ENCODE results near the gene KLHL12. TPM values are rescaled to one million over a fixed set of nuclear protein-coding genes. Genes with fewer than 3 reads are reported as not detected.

KLHL12 gene
- total and polyA plus RNA-seq, 10 of the 15 experiments (the other 5 are each of a cell fraction or from before 2014, with no cell fraction given): 16.0 to 53.8 (median 30.3) TPM

DNA sequence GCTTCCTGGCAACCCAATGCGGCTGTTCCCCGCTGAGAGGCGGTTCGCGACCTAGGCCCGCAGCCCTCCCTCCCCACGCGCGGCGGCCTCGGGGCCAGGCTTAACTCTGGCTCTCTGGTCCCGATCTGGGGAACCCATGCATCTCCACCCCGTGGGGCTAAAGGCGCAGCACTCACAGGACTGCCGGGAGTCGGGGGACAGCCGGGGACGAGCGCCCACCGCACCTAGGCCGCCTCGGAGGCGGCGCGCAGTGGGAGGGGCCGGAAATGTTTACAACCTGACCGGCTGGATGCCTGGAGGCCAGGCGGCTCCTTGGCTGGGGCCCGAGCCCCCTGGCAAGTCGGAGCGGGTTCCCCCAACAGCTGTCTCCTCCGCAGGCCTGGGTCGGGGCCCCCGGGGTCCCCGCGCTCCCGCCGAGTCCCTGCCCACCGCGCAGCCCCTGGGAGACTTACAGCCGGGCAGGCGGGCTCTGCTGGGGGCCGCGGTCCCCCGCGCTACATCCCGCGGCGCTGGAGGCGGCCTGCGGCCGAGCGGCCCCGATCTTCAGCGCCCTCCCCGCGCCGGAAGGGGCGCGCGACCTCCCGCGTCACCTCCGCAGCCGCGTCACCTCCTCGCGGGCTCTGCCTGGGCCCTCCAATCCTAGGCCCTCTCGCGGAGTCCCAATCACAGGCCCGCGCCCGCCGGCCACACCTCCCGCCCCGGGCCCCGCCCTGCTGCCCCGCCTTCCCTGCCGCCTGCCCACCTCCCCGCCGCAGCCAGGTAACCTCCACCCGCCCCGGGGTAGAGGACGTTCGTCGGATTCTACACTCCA, 30.9 kb upstream of the KLHL12 start, which contains the start of gene ADIPOR1 (continued):
- TF ChIP-seq, protein P1, sequence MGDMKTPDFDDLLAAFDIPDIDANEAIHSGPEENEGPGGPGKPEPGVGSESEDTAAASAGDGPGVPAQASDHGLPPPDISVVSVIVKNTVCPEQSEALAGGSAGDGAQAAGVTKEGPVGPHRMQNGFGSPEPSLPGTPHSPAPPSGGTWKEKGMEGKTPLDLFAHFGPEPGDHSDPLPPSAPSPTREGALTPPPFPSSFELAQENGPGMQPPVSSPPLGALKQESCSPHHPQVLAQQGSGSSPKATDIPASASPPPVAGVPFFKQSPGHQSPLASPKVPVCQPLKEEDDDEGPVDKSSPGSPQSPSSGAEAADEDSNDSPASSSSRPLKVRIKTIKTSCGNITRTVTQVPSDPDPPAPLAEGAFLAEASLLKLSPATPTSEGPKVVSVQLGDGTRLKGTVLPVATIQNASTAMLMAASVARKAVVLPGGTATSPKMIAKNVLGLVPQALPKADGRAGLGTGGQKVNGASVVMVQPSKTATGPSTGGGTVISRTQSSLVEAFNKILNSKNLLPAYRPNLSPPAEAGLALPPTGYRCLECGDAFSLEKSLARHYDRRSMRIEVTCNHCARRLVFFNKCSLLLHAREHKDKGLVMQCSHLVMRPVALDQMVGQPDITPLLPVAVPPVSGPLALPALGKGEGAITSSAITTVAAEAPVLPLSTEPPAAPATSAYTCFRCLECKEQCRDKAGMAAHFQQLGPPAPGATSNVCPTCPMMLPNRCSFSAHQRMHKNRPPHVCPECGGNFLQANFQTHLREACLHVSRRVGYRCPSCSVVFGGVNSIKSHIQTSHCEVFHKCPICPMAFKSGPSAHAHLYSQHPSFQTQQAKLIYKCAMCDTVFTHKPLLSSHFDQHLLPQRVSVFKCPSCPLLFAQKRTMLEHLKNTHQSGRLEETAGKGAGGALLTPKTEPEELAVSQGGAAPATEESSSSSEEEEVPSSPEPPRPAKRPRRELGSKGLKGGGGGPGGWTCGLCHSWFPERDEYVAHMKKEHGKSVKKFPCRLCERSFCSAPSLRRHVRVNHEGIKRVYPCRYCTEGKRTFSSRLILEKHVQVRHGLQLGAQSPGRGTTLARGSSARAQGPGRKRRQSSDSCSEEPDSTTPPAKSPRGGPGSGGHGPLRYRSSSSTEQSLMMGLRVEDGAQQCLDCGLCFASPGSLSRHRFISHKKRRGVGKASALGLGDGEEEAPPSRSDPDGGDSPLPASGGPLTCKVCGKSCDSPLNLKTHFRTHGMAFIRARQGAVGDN (IDR thresholded peaks at IDR 0.05): peak; percentile 66
- TF ChIP-seq POU2F2 (IDR thresholded peaks at IDR 0.05; ENCODE audit: borderline replicate concordance, low read depth, low read length): peak; percentile 57; the same call in 1 of the 3 replicates
- TF ChIP-seq, protein P2, sequence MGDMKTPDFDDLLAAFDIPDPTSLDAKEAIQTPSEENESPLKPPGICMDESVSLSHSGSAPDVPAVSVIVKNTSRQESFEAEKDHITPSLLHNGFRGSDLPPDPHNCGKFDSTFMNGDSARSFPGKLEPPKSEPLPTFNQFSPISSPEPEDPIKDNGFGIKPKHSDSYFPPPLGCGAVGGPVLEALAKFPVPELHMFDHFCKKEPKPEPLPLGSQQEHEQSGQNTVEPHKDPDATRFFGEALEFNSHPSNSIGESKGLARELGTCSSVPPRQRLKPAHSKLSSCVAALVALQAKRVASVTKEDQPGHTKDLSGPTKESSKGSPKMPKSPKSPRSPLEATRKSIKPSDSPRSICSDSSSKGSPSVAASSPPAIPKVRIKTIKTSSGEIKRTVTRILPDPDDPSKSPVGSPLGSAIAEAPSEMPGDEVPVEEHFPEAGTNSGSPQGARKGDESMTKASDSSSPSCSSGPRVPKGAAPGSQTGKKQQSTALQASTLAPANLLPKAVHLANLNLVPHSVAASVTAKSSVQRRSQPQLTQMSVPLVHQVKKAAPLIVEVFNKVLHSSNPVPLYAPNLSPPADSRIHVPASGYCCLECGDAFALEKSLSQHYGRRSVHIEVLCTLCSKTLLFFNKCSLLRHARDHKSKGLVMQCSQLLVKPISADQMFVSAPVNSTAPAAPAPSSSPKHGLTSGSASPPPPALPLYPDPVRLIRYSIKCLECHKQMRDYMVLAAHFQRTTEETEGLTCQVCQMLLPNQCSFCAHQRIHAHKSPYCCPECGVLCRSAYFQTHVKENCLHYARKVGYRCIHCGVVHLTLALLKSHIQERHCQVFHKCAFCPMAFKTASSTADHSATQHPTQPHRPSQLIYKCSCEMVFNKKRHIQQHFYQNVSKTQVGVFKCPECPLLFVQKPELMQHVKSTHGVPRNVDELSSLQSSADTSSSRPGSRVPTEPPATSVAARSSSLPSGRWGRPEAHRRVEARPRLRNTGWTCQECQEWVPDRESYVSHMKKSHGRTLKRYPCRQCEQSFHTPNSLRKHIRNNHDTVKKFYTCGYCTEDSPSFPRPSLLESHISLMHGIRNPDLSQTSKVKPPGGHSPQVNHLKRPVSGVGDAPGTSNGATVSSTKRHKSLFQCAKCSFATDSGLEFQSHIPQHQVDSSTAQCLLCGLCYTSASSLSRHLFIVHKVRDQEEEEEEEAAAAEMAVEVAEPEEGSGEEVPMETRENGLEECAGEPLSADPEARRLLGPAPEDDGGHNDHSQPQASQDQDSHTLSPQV (IDR thresholded peaks at IDR 0.05): 0 out of 2 replicates have a peak, but pooled peaks have one; percentile 30
- peak in 1 of 2 experiments; percentile 53; a peak in 1 of 4 replicates for TF ChIP-seq BHLHE40 (IDR thresholded peaks at IDR 0.05; ENCODE audit: borderline replicate concordance in 1 of 2, low read depth in 2 of 2, low read length in 1 of 2)
- TF ChIP-seq, protein P3, sequence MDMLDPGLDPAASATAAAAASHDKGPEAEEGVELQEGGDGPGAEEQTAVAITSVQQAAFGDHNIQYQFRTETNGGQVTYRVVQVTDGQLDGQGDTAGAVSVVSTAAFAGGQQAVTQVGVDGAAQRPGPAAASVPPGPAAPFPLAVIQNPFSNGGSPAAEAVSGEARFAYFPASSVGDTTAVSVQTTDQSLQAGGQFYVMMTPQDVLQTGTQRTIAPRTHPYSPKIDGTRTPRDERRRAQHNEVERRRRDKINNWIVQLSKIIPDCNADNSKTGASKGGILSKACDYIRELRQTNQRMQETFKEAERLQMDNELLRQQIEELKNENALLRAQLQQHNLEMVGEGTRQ (IDR thresholded peaks at IDR 0.05; ENCODE audit: borderline replicate concordance, low read depth, low read length): no peak
- TF ChIP-seq, protein P4, sequence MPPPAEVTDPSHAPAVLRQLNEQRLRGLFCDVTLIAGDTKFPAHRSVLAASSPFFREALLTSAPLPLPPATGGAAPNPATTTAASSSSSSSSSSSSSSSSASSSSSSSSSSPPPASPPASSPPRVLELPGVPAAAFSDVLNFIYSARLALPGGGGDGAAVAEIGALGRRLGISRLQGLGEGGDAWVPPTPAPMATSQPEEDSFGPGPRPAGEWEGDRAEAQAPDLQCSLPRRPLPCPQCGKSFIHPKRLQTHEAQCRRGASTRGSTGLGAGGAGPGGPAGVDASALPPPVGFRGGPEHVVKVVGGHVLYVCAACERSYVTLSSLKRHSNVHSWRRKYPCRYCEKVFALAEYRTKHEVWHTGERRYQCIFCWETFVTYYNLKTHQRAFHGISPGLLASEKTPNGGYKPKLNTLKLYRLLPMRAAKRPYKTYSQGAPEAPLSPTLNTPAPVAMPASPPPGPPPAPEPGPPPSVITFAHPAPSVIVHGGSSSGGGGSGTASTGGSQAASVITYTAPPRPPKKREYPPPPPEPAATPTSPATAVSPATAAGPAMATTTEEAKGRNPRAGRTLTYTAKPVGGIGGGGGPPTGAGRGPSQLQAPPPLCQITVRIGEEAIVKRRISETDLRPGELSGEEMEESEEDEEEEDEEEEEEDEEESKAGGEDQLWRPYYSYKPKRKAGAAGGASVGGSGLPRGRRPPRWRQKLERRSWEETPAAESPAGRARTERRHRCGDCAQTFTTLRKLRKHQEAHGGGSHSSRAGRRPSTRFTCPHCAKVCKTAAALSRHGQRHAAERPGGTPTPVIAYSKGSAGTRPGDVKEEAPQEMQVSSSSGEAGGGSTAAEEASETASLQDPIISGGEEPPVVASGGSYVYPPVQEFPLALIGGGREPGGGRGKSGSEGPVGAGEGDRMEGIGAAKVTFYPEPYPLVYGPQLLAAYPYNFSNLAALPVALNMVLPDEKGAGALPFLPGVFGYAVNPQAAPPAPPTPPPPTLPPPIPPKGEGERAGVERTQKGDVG (CRISPR knock-in tag; IDR thresholded peaks at IDR 0.05): no peak
- peak; percentile 76; the same call in 1 of the 2 replicates for TF ChIP-seq ASH2L (IDR thresholded peaks at IDR 0.05; ENCODE audit: borderline replicate concordance, low read depth)
- TF ChIP-seq TARDBP (IDR thresholded peaks at IDR 0.05; ENCODE audit: borderline replicate concordance): no peak
- TF ChIP-seq, protein P5, sequence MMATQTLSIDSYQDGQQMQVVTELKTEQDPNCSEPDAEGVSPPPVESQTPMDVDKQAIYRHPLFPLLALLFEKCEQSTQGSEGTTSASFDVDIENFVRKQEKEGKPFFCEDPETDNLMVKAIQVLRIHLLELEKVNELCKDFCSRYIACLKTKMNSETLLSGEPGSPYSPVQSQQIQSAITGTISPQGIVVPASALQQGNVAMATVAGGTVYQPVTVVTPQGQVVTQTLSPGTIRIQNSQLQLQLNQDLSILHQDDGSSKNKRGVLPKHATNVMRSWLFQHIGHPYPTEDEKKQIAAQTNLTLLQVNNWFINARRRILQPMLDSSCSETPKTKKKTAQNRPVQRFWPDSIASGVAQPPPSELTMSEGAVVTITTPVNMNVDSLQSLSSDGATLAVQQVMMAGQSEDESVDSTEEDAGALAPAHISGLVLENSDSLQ (IDR thresholded peaks at IDR 0.05): no peak
- TF ChIP-seq BACH1 (IDR thresholded peaks at IDR 0.05; ENCODE audit: borderline replicate concordance): peak; percentile 80; the same call in 1 of the 2 replicates
- TF ChIP-seq RB1 (IDR thresholded peaks at IDR 0.05; ENCODE audit: borderline replicate concordance): peak; percentile 59; the same call in 1 of the 2 replicates
- peak; percentile 49; the same call in 1 of the 2 replicates for TF ChIP-seq HCFC1 (IDR thresholded peaks at IDR 0.05; ENCODE audit: low read length)
- peak; percentile 91 for TF ChIP-seq LARP7 (IDR thresholded peaks at IDR 0.05)
- TF ChIP-seq CREM (IDR thresholded peaks at IDR 0.05; ENCODE audit: low read depth): peak; percentile 84
- peak; percentile 74 for TF ChIP-seq GABPA (IDR thresholded peaks at IDR 0.05; ENCODE audit: low read depth)
